Measurements from ENCODE around the gene KCNQ1OT1. TPM values are rescaled to one million over a fixed set of nuclear protein-coding genes. Genes with fewer than 3 reads are reported as not detected.

The KCNQ1OT1 gene
- total and polyA plus RNA-seq, 2 experiments from 2014 or later, result 3.1 to 7.9 TPM

DNA sequence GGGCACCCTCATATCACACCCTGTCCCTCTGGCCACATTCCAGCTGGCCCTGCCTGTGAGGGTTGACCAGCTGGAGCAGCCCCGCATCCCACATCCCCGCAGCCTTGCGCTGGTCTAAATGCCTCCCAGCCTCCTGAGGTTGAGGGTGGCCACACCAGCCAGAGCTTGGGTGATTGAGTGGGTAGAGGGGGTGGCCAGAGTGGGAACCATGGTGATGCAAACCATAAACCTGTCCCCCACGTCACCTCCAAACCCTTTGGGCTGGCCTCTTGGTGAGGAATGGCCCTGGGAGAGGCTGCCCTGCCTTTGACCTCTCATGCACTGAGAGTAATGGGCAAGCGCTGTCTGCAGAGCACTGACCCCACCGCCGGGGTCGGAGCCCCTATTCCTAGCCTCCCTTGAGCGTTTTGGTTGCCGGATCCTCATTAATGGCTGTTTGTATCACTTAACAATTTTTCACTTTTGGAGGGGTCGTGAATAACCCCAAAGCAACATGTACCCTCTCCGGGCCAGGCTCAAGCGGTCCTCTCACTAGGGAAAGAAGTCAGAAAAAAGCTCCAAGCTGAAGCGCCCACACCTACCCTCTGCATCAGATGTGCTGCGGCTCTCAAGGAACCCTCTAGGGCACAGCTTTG is 16.0 kb upstream of the KCNQ1OT1 start:
- peak overlapping the region; percentile 78 for H3K27ac ChIP-seq
- WGBS (ENCODE audit: low lambda C conversion rate, missing lambda C conversion rate), result 89% methylated on average over 15 of the region's 15 CpGs

DNA sequence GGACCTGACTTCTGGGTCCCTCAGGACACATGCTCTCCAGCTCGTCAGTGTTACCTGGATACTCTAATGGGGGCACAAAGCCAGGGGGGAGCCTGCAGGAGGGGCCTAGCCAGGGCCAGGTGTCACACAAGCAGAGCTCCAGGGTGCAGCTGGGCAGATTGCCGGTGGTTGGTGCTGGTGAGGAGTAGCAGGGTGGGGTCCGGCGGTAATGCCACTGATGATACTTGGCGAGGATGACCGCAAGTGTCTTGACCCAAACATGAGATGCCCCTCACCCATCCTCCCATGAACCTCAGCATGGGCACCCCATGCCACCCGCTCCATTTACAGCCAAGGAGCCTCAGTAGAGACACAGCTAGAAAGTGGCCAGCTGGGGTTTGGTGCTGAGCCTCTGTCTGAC is 15.1 kb upstream of the KCNQ1OT1 start:
- H3K4me3 ChIP-seq, result no peak overlapping the region
- H3K9me2 ChIP-seq (replicated peaks; ENCODE audit: insufficient read depth), result no peaks in the 10 kb centered on the region
- H3K27me3 ChIP-seq, result no peaks in the 10 kb centered on the region
- 95% methylated on average over 7 of the region's 7 CpGs for WGBS (ENCODE audit: low lambda C conversion rate, missing lambda C conversion rate)
- no peaks in the 10 kb centered on the region for H4K20me1 ChIP-seq (ENCODE audit: insufficient read depth, poor library complexity, severe bottlenecking)
- no peaks in the 10 kb centered on the region for H3K36me3 ChIP-seq (replicated peaks; ENCODE audit: insufficient read depth, low read depth)
- peaks cover 43% of the 10 kb centered on the region for H3K4me1 ChIP-seq (ENCODE audit: insufficient read depth)
- H2AFZ ChIP-seq, result no peak overlapping the region
- H3K27ac ChIP-seq, result no peak overlapping the region
- no peak for DNase-seq (ENCODE audit: low spot score)
- H3K79me2 ChIP-seq, result no peaks in the 10 kb centered on the region
- no peaks in the 10 kb centered on the region for H3K9me3 ChIP-seq (ENCODE audit: low read depth)
- no peak overlapping the region for H3K4me2 ChIP-seq
- no peak for TF ChIP-seq EZH2 (IDR thresholded peaks at IDR 0.05; ENCODE audit: borderline replicate concordance)
- TF ChIP-seq EZH2phosphoT487 (IDR thresholded peaks at IDR 0.05; ENCODE audit: low read depth, severe bottlenecking, unreplicated experiment), result no peak
- TF ChIP-seq, protein P1, sequence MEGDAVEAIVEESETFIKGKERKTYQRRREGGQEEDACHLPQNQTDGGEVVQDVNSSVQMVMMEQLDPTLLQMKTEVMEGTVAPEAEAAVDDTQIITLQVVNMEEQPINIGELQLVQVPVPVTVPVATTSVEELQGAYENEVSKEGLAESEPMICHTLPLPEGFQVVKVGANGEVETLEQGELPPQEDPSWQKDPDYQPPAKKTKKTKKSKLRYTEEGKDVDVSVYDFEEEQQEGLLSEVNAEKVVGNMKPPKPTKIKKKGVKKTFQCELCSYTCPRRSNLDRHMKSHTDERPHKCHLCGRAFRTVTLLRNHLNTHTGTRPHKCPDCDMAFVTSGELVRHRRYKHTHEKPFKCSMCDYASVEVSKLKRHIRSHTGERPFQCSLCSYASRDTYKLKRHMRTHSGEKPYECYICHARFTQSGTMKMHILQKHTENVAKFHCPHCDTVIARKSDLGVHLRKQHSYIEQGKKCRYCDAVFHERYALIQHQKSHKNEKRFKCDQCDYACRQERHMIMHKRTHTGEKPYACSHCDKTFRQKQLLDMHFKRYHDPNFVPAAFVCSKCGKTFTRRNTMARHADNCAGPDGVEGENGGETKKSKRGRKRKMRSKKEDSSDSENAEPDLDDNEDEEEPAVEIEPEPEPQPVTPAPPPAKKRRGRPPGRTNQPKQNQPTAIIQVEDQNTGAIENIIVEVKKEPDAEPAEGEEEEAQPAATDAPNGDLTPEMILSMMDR (IDR thresholded peaks at IDR 0.05; ENCODE audit: poor library complexity), result no peak

More for the DNA sequence above, 16.0 kb upstream of the KCNQ1OT1 start:
- Histone ChIP-seq H4K20me1 (ENCODE audit: insufficient read depth, poor library complexity, severe bottlenecking) (no peaks in the 10 kb centered on the region), H3K4me3 (no peak overlapping the region), H3K9me3 (ENCODE audit: low read depth) (no peaks in the 10 kb centered on the region), H3K9me2 (replicated peaks; ENCODE audit: insufficient read depth) (no peaks in the 10 kb centered on the region), H3K27me3 (no peaks in the 10 kb centered on the region), H3K4me2 (no peak overlapping the region), H3K36me3 (replicated peaks; ENCODE audit: insufficient read depth, low read depth) (no peaks in the 10 kb centered on the region), H3K4me1 (ENCODE audit: insufficient read depth) (peaks cover 41% of the 10 kb centered on the region), H2AFZ (no peak overlapping the region), H3K79me2 (no peaks in the 10 kb centered on the region)
- TF ChIP-seq EZH2phosphoT487 (IDR thresholded peaks at IDR 0.05; ENCODE audit: low read depth, severe bottlenecking, unreplicated experiment) (no peak), EZH2 (IDR thresholded peaks at IDR 0.05; ENCODE audit: borderline replicate concordance) (no peak)
- TF ChIP-seq, protein P1 (IDR thresholded peaks at IDR 0.05; ENCODE audit: poor library complexity), result no peak
- no peak for DNase-seq (ENCODE audit: low spot score)

DNA sequence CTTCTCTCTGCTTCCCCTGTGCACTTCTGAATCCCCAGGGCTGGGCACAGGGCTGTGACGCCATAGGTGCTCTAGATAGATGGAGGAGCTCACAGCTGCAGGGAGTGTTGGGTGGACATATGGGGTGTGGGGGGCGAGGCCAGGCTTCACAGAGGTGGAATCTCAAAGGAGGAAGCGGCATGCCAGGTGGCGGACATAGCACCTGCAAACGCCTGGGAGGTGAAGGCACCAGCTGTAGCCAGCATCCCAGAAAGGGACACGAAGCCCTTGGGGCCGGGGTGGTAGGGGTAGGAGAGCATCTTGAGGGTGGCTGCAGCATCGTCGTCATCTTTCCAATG is 14.6 kb upstream of the KCNQ1OT1 start:
- no peaks in the 10 kb centered on the region for H3K79me2 ChIP-seq
- TF ChIP-seq, protein P1 (IDR thresholded peaks at IDR 0.05; ENCODE audit: poor library complexity), result no peak
- TF ChIP-seq EZH2phosphoT487 (IDR thresholded peaks at IDR 0.05; ENCODE audit: low read depth, severe bottlenecking, unreplicated experiment) (no peak), EZH2 (IDR thresholded peaks at IDR 0.05; ENCODE audit: borderline replicate concordance) (no peak)
- no peak overlapping the region for H3K4me3 ChIP-seq
- H3K9me2 ChIP-seq (replicated peaks; ENCODE audit: insufficient read depth), result no peaks in the 10 kb centered on the region
- H3K36me3 ChIP-seq (replicated peaks; ENCODE audit: insufficient read depth, low read depth), result no peaks in the 10 kb centered on the region
- no peak overlapping the region for H3K4me2 ChIP-seq
- no peaks in the 10 kb centered on the region for H3K27me3 ChIP-seq
- WGBS (ENCODE audit: low lambda C conversion rate, missing lambda C conversion rate), result 97% methylated on average over 9 of the region's 9 CpGs
- no peaks in the 10 kb centered on the region for H3K9me3 ChIP-seq (ENCODE audit: low read depth)
- H3K27ac ChIP-seq, result peak overlapping the region; percentile 91
- DNase-seq (ENCODE audit: low spot score), result no peak
- no peaks in the 10 kb centered on the region for H4K20me1 ChIP-seq (ENCODE audit: insufficient read depth, poor library complexity, severe bottlenecking)
- H2AFZ ChIP-seq, result no peak overlapping the region
- H3K4me1 ChIP-seq (ENCODE audit: insufficient read depth), result peaks cover 46% of the 10 kb centered on the region

Measured in hepatocyte (in vitro differentiated cells).